HepG2 (cell line): ENCODE measurements around the gene TMEM44. TPM values are rescaled to one million over a fixed set of nuclear protein-coding genes. Genes with fewer than 3 reads are reported as not detected.
A peak's percentile ranks its signal among the peaks of the same experiment; 100 is the strongest.

Experiments used
- ATAC-seq: fragments of 200-7000 bp; cut with Tn5 transposase; 3 replicates; pipeline ENCODE4 v1.9.1; 2020; ENCODE audit warnings: mild to moderate bottlenecking, moderate library complexity
- BruUV-seq: library from RNA; stranded (reverse); fragments of 400-500 nt; replicated peaks from 2 replicates; lab custom pipeline; 2021; lab: Mats Ljungman, UMichigan
- CTCF ChIA-PET: fragments of 300-600 bp; formaldehyde crosslinking; extraction: SDS; loops from one replicate; lab custom pipeline; 2021; ENCODE audit warnings: low total read pairs, inconsistent platforms, low intra/inter-chr PET ratio; lab: Yijun Ruan, JAX
- POLR2A ChIA-PET: fragments of 350-600 bp; sonication (Branson Sonifier 250); formaldehyde crosslinking; loops from one replicate; lab custom pipeline; 2020; ENCODE audit warnings: antibody characterized with exemption, inconsistent platforms; lab: Yijun Ruan, JAX
- DNase-seq: peaks from one replicate; pipeline ENCODE4 v3.0.0-alpha.2; 2015; ENCODE audit warnings: low spot score
- FAIRE-seq: peaks from 3 replicates; lab custom pipeline; 2011; peaks lifted over from hg19 to GRCh38; lab: Jason Lieb, UNC
- H2AFZ ChIP-seq: one replicate; pipeline ENCODE4 v1.6.1; 2011; ENCODE audit warnings: low read length, inconsistent platforms
- H3K27ac ChIP-seq: fragments of 300-600 bp; 3 replicates; pipeline ENCODE4 v1.8.0; 2011; ENCODE audit warnings: mixed run types, mild to moderate bottlenecking, mixed read lengths, low read length, inconsistent platforms; ENCODE audit not compliant: insufficient read depth; ENCODE audit errors: extremely low read length
- H3K27me3 ChIP-seq, 2 experiments: fragments of 200-600 bp in 1 of 2; 2 replicates in 1 of 2; 3 replicates in 1 of 2; pipeline versions ENCODE4 v1.6.0 to v1.8.0; 2011; ENCODE audit warnings: low read length in 2 of 2, mild to moderate bottlenecking in 2 of 2, moderate library complexity in 2 of 2, inconsistent platforms in 1 of 2; ENCODE audit not compliant: insufficient read depth in 2 of 2, control insufficient read depth in 1 of 2
- H3K36me3 ChIP-seq, 2 experiments: fragments of 200-600 bp in 1 of 2; replicated peaks in 1 of 2; 2 replicates in 1 of 2; 3 replicates in 1 of 2; pipeline versions ENCODE4 v1.5.1 to v1.8.0; 2011; ENCODE audit warnings: low read length in 2 of 2, inconsistent platforms in 1 of 2; ENCODE audit not compliant: insufficient read depth in 2 of 2, control insufficient read depth in 1 of 2
- H3K4me1 ChIP-seq: 2 replicates; pipeline ENCODE4 v1.5.1; 2012; ENCODE audit warnings: low read length, inconsistent platforms; ENCODE audit not compliant: insufficient read depth
- H3K4me2 ChIP-seq: 2 replicates; pipeline ENCODE4 v1.6.0; 2011; ENCODE audit warnings: low read depth, low read length, inconsistent platforms
- H3K4me3 ChIP-seq, 3 experiments: fragments of 200-600 bp in 1 of 3; sonication (generic), shearing (Covaris generic) in 1 of 3; replicated peaks in 1 of 3; 2 replicates each; pipeline ENCODE4 v1.5.1; 2011 to 2016; ENCODE audit warnings: low read length in 3 of 3, inconsistent platforms in 2 of 3, low read depth in 2 of 3, mild to moderate bottlenecking in 2 of 3, control low read depth in 1 of 3, mixed read lengths in 1 of 3; ENCODE audit not compliant: insufficient read depth in 1 of 3
- H3K79me2 ChIP-seq: one replicate; pipeline ENCODE4 v1.6.1; 2011; ENCODE audit warnings: low read length, inconsistent platforms; ENCODE audit not compliant: insufficient read depth
- H3K9ac ChIP-seq: 2 replicates; pipeline ENCODE4 v1.6.0; 2011; ENCODE audit warnings: mild to moderate bottlenecking, low read depth, low read length, inconsistent platforms; ENCODE audit not compliant: insufficient read depth
- H3K9me3 ChIP-seq: 2 replicates; pipeline ENCODE4 v1.5.1; 2012; ENCODE audit warnings: mild to moderate bottlenecking, low read length
- H4K20me1 ChIP-seq: 2 replicates; pipeline ENCODE4 v1.6.0; 2011; ENCODE audit warnings: inconsistent platforms, mild to moderate bottlenecking, low read length, moderate library complexity; ENCODE audit not compliant: insufficient read depth
- AKAP8 ChIP-seq: sonication (generic); formaldehyde crosslinking; IDR thresholded peaks from 2 replicates; pipeline ENCODE4 v1.5.1; 2020; ENCODE audit warnings: mild to moderate bottlenecking, missing genetic modification reagents
- CEBPG ChIP-seq: IDR thresholded peaks from 2 replicates; pipeline ENCODE4 v1.6.1; 2016
- KMT2B ChIP-seq: IDR thresholded peaks from 2 replicates; pipeline ENCODE4 v1.6.1; 2016; ENCODE audit warnings: missing genetic modification reagents, missing compliant biosample characterization
- MIER2 ChIP-seq: IDR thresholded peaks from 2 replicates; pipeline ENCODE4 v1.6.1; 2016; ENCODE audit warnings: missing biosample characterization, missing genetic modification reagents
- PITX1 ChIP-seq: sonication (generic); formaldehyde crosslinking; IDR thresholded peaks from 2 replicates; pipeline ENCODE4 v1.5.1; 2020; ENCODE audit warnings: mild to moderate bottlenecking, missing genetic modification reagents
- RXRA ChIP-seq: sonication (generic); formaldehyde crosslinking; IDR thresholded peaks from 2 replicates; pipeline ENCODE4 v1.5.1; 2020; ENCODE audit warnings: missing genetic modification reagents
- RXRB ChIP-seq: IDR thresholded peaks from 2 replicates; pipeline ENCODE4 v1.6.1; 2016; ENCODE audit warnings: borderline replicate concordance, missing genetic modification reagents, missing compliant biosample characterization
- SRF ChIP-seq: IDR thresholded peaks from 2 replicates; pipeline ENCODE4 v1.6.1; 2011; ENCODE audit warnings: mild to moderate bottlenecking, low read depth, low read length, moderate library complexity
- STAT5B ChIP-seq: sonication (generic); formaldehyde crosslinking; IDR thresholded peaks from 2 replicates; pipeline ENCODE4 v1.4.0; 2020; ENCODE audit warnings: missing genetic modification reagents
- TCF7L2 ChIP-seq: IDR thresholded peaks from 2 replicates; pipeline ENCODE4 v1.6.1; 2011; ENCODE audit warnings: mild to moderate bottlenecking, low read depth, low read length, moderate library complexity
- ZBTB38 ChIP-seq: sonication (generic); formaldehyde crosslinking; IDR thresholded peaks from 2 replicates; pipeline ENCODE4 v1.5.1; 2020; ENCODE audit warnings: mild to moderate bottlenecking, missing genetic modification reagents
- WGBS: methylation state at CpG from one replicate; pipeline ENCODE4 v1.1.6; 2017; ENCODE audit warnings: low lambda C conversion rate; 5-methylcytosine and 5-hydroxymethylcytosine counted together
- in situ Hi-C: cut with HindIII; loops from 2 replicates; pipeline ENCODE4 v1.10.0; 2017; ENCODE audit warnings: low pct_unique_long_range_greater_than_20kb; ENCODE audit not compliant: extremely low pct_ligation_motif_present
- intact Hi-C: fragments of 100-400 bp; cut with micrococcal nuclease; formaldehyde crosslinking; loops from one replicate; pipeline ENCODE4 v1.10.0; 2022; ENCODE audit not compliant: unreplicated experiment
- polyA plus RNA-seq, 8 experiments: library from polyadenylated mRNA; depleted of rRNA in 3 of 8; stranded (reverse) in 7 of 8; unstranded in 1 of 8; fragments of >200 nt; fragmentation: Illumina TruSeq in 4 of 8; extraction: Trizol in 4 of 8; gene quantifications; 2 replicates each; pipeline versions ENCODE4 v1.2.1 to v1.2.3, GENCODE V29; 2011 to 2016; ENCODE audit warnings: low read depth in 4 of 8, missing spikeins in 1 of 8, mixed read lengths in 1 of 8; ENCODE audit not compliant: insufficient read depth in 1 of 8
- total RNA-seq, 5 experiments: library from RNA; depleted of rRNA; stranded (reverse); fragments of >200 nt; fragmentation: Illumina TruSeq; extraction: Trizol; gene quantifications; 2 replicates each; pipeline ENCODE4 v1.2.3, GENCODE V29; 2016; ENCODE audit warnings: low read depth in 1 of 5
- TF ChIP-seq, protein P1 (sequence below): sonication (generic); formaldehyde crosslinking; IDR thresholded peaks from 2 replicates; pipeline ENCODE4 v1.4.0; 2020; ENCODE audit warnings: missing genetic modification reagents, borderline replicate concordance
- TF ChIP-seq, protein P2 (sequence below): sonication (generic); formaldehyde crosslinking; IDR thresholded peaks from 2 replicates; pipeline ENCODE4 v1.5.1; 2020; ENCODE audit warnings: missing genetic modification reagents, mild to moderate bottlenecking, borderline replicate concordance

TMEM44 gene
- total and polyA plus RNA-seq, 2 of the 13 experiments (the other 11 are each of a cell fraction or from before 2014, with no cell fraction given): 7.3 to 13.8 TPM

DNA sequence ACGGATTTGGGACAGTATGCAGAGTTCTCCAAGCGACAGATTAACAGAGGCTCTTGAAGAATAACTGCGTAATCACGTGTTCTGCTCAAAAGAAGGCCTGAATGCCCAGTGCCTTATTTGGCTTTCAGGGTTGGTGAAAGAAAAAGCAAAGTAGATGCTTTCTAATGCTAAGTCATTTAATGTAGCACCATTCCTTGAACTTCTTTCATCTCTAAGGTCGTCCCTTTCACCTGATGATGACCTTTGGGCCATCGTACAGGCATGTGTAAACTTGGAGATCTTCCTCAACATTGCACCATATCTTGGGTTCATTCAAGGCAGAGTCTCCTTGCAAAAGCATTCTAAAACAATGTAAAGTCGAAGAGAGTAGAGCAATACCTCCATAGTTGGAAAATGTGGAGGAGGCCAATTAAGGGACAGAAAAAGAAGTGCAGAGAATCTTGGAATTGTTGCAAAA, 48.9 kb downstream of the TMEM44 start (continued):
- TF ChIP-seq, protein P1, sequence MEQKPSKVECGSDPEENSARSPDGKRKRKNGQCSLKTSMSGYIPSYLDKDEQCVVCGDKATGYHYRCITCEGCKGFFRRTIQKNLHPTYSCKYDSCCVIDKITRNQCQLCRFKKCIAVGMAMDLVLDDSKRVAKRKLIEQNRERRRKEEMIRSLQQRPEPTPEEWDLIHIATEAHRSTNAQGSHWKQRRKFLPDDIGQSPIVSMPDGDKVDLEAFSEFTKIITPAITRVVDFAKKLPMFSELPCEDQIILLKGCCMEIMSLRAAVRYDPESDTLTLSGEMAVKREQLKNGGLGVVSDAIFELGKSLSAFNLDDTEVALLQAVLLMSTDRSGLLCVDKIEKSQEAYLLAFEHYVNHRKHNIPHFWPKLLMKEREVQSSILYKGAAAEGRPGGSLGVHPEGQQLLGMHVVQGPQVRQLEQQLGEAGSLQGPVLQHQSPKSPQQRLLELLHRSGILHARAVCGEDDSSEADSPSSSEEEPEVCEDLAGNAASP (CRISPR knock-in tag): peak; percentile 30; the same call in 1 of the 2 replicates
- TF ChIP-seq SRF (peak; percentile 76; the same call in 1 of the 2 replicates), RXRB (CRISPR knock-in tag) (peak; percentile 4; the same call in 1 of the 2 replicates), KMT2B (CRISPR knock-in tag) (no peak), ZBTB38 (CRISPR knock-in tag) (no peak), STAT5B (CRISPR knock-in tag) (no peak), TCF7L2 (no peak), MIER2 (CRISPR knock-in tag) (no peak), PITX1 (peak; percentile 6; the same call in 1 of the 2 replicates), RXRA (CRISPR knock-in tag) (no peak), CEBPG (CRISPR knock-in tag) (peak; percentile 62; the same call in 1 of the 2 replicates)

GRCh38 chr3:194582196-194582905, 50.9 kb downstream of the TMEM44 start:
- DNase-seq: no peak
- Histone ChIP-seq H3K79me2 (peaks cover 11% of the 10 kb centered on the region), H3K9ac (no peak overlapping the region), H3K36me3 (0 out of 5 replicates have a peak, but pooled peaks cover 0 to 4% of the 10 kb centered on the region in 2 experiments), H3K27me3 (no peaks in the 10 kb centered on the region; a peak in 1 of 5 replicates), H2AFZ (no peak overlapping the region), H4K20me1 (no peaks in the 10 kb centered on the region), H3K9me3 (no peaks in the 10 kb centered on the region), H3K4me1 (peaks cover 42% of the 10 kb centered on the region), H3K4me3 (no peak overlapping the region), H3K27ac (no peak overlapping the region), H3K4me2 (no peak overlapping the region)
- BruUV-seq: no TSS peak
- peak; percentile 11; the same call in 1 of the 3 replicates for ATAC-seq
- TF ChIP-seq, protein P2, sequence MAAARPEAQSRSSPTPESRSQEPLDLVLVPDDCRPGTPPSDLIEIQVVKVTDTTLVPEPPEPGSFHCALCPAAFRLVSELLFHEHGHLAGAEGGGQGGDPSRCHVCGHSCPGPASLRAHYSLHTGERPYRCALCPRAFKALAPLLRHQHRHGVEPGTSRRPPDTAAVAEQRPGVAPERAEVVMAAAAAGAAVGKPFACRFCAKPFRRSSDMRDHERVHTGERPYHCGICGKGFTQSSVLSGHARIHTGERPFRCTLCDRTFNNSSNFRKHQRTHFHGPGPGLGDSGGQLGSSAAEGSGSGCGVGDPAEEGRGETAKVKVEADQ (CRISPR knock-in tag): no peak
- TF ChIP-seq AKAP8 (CRISPR knock-in tag): no peak
- ChIA-PET POLR2A (interaction anchor here (0.9 to 3.4 kb wide), 3 partner anchors 9 to 44 kb away, joined by 3 to 24 read pairs (median 3); no protein-coding TSS in a partner anchor), CTCF (no interaction called here)
- no peak for FAIRE-seq
- intact Hi-C loops: no loop called here
- 83% methylated on average over 24 of the region's 24 CpGs for WGBS
- in situ Hi-C loops: no loop called here
